Endothelial cell of umbilical vein (primary cell): ENCODE data around the gene FOSL2.

Source experiments
- CTCF ChIP-seq, 2 donors: IDR thresholded peaks; 1 replicate in 1 of 2; 2 replicates in 1 of 2; pipeline ENCODE4 v1.5.1; 2011; ENCODE audit warnings: low read length in 2 of 2, mild to moderate bottlenecking in 2 of 2, moderate library complexity in 2 of 2, control low read depth in 1 of 2, inconsistent platforms in 1 of 2, low read depth in 1 of 2; ENCODE audit not compliant: insufficient read depth in 1 of 2; ENCODE audit errors: extremely low read depth in 1 of 2
- EZH2 ChIP-seq: IDR thresholded peaks from 2 replicates; pipeline ENCODE4 v1.6.1; 2012; ENCODE audit warnings: borderline replicate concordance, low read depth, mild to moderate bottlenecking, moderate library complexity, low read length, inconsistent platforms; ENCODE audit not compliant: severe bottlenecking
- FOS ChIP-seq: IDR thresholded peaks from 2 replicates; pipeline ENCODE4 v1.6.1; 2011; ENCODE audit warnings: mild to moderate bottlenecking, low read length, moderate library complexity, borderline replicate concordance; ENCODE audit not compliant: insufficient read depth
- GATA2 ChIP-seq: IDR thresholded peaks from 2 replicates; pipeline ENCODE4 v1.7.0; 2011; ENCODE audit warnings: low read depth, mild to moderate bottlenecking, moderate library complexity, mixed read lengths, low read length; ENCODE audit not compliant: insufficient read length, insufficient read depth
- JUN ChIP-seq: IDR thresholded peaks from 2 replicates; pipeline ENCODE4 v1.6.1; 2011; ENCODE audit warnings: borderline replicate concordance, low read depth; ENCODE audit not compliant: insufficient read length, insufficient read depth
- MAX ChIP-seq: IDR thresholded peaks from 2 replicates; pipeline ENCODE4 v1.6.1; 2011; ENCODE audit not compliant: insufficient read depth, insufficient read length
- MYC ChIP-seq: IDR thresholded peaks from one replicate; pipeline ENCODE4 v1.6.1; 2011; ENCODE audit warnings: mild to moderate bottlenecking, low read depth, low read length
- POLR2A ChIP-seq: IDR thresholded peaks from 2 replicates; pipeline ENCODE4 v1.6.1; 2012; ENCODE audit warnings: low read depth, mild to moderate bottlenecking, control low read depth, low read length
- POLR2AphosphoS5 ChIP-seq: IDR thresholded peaks from 2 replicates; pipeline ENCODE4 v1.6.1; 2012; ENCODE audit warnings: low read depth, mild to moderate bottlenecking, control low read depth, low read length, moderate library complexity; ENCODE audit not compliant: insufficient read depth

GRCh38 chr2:28387082-28387960, 5.3 kb upstream of the FOSL2 start:
- TF ChIP-seq POLR2AphosphoS5 (peak; percentile 36), CTCF (IDR thresholded peaks at IDR 0.05; ENCODE audit: extremely low read depth in 1 of 2, insufficient read depth in 1 of 2, low read depth in 1 of 2, low read length in 2 of 2) (no peak), POLR2A (no peak), JUN (peak; percentile 52), EZH2 (no peak), MYC (no peak), FOS (peak; percentile 65), MAX (no peak), GATA2 (peak; percentile 81)
